NCI-H2227 (cell line): ENCODE measurements around the gene OR51G2.

Source experiments
- DNase-seq: peaks from one replicate; lab custom pipeline; 2025; ENCODE audit not compliant: unreplicated experiment; lab: John Stamatoyannopoulos, UW

OR51G2 gene

DNA sequence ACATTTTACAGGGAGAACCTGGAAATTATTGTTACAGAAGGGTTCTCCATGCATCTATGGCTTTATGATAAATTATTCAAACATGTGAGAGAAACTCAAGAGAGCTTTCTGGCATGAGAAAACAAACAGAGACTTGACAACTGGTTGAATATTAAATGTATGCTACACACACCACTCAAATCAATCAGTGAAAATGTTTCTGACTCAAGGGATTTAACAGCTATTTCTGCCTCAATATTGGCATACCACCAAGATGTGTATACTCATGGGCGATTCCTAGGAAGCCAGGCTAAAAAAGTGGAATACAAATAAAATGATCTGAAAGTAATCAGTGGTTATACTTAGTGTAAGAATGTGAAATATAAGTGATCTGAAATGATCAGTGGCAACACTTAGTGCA is 53.3 kb downstream of the OR51G2 start:
- no peak for DNase-seq

DNA sequence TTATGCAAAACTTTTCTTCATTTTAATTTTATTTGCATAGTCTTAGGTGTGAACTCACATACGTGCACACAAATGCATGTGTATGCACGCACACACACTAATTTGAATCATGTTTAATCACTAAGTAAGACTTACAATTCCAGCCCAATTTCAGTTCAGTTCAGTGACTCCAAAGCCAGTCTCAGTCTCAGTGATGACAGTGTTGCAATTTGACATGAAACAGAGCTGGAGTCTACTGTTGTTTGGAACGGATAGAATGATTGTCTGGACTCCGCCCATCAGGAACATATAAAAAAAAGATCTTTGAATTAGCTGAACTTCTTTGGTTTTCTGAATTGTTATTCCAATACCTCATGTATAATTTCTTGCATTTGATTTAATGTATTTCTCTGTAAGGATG is 55.3 kb downstream of the OR51G2 start:
- DNase-seq = no peak
